NK-92 (cell line): ENCODE results near the gene PCSK6.
A peak's percentile ranks its signal among the peaks of the same experiment; 100 is the strongest.

ENCODE experiments used
- DNase-seq: peaks from one replicate; lab custom pipeline; 2025; ENCODE audit not compliant: unreplicated experiment; lab: John Stamatoyannopoulos, UW

PCSK6 gene

DNA sequence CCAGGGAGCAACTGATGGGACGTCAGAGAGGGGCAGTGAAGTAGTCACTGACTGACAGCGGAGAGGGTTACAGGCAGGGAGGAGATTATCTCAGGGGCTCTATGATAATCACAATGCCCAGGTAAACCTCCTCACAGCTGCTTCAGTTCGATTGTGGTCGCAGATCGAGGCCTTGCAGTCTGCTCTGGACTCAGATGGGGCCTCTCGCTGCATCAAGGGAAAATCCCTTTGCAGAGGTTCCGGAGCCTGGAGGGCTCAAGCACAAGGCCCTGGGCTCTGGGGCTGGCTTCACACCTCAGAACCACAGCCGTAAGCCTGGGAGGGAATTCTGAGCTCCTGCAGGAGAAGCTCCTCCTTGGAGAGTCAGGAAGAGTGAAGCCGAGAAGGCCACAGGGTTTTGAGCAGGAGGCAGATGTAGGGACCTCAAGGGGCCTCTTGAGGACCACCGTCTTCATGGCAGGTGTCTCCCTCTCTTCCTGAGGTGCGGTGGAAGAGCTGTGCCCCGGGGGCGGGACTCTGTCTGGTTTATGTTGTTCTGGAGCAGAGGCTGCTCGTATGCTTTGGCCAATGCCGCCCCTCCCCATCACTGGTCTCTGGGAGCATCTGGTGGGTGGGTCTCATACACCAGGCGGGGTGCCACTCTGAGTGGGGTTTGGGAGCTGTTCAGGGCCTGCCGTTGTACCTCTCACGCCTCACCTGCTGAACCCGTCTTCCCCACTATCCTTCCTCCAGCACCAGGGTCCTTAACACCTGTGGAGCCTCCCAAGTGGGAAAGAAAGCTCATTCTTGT is 175.0 kb downstream of the PCSK6 start:
- no peak for DNase-seq

DNA sequence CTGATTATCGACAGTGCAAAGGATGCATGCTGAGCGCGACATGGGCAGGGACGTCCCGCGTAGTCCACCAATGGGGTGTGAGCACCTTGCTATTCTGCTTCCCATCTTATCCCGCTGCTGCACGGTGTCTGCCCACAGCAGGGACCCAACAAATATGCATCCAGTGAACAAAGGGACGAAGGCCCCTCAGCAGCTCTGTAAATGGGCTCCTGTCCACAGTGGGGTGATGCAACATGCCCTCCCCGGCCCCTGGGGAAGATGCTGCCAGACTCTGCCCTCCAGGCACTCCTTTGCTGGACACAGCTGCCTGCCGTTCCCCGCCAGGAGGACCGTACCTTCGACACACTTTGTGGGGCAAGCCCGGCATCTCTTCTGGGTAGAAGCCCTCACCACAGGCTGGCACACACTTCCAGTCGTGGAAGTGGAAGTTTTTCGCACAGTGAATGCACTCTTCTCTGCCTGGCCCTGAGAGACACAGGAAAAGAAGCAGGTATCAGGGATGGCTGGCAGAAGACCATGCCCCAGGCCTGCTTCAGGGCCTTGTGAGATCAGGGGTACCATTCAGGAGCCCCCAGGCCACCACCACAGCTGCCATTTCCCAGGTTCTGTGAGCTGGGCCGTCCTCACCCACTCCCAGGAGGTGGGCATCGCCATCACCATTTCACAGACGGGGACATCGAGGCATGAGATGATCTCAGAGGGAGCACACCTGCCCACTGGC is 176.3 kb downstream of the PCSK6 start:
- DNase-seq, result no peak

DNA sequence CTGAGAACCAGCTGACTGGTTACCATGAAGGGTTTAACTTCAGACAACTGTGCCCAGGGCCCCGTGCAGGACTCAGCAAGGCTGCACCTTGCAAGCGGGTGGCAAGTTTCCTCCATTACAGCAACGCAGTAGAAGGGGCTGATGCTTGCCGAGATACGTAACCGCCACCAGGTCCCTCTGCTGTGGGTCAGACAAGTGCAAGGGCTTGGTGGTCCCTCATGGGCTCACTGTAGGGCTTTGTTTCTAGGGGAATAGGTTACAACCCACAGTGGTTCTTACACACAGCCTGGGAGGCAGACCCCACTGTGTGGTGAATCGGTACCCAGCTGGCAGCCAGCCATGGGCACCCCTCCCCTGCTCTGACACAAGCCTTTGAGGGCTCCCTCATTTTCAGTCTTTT is 179.0 kb downstream of the PCSK6 start:
- no peak for DNase-seq

DNA sequence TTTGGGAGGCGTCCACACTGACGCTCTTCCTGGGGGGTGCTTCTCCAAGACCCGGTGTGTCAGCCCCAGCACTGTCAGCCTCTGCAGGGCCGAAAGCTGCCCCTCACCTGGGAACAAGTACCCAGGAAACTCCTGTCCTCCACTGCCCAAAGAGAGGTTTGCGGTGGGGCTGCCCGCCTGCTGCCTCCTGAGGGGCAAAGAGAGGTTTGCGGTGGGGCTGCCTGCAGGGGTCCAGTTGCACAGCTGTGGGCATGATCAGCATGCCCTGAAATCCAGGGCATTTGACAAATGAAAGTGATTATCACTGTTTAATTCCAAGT is 179.4 kb downstream of the PCSK6 start:
- DNase-seq, result no peak

DNA sequence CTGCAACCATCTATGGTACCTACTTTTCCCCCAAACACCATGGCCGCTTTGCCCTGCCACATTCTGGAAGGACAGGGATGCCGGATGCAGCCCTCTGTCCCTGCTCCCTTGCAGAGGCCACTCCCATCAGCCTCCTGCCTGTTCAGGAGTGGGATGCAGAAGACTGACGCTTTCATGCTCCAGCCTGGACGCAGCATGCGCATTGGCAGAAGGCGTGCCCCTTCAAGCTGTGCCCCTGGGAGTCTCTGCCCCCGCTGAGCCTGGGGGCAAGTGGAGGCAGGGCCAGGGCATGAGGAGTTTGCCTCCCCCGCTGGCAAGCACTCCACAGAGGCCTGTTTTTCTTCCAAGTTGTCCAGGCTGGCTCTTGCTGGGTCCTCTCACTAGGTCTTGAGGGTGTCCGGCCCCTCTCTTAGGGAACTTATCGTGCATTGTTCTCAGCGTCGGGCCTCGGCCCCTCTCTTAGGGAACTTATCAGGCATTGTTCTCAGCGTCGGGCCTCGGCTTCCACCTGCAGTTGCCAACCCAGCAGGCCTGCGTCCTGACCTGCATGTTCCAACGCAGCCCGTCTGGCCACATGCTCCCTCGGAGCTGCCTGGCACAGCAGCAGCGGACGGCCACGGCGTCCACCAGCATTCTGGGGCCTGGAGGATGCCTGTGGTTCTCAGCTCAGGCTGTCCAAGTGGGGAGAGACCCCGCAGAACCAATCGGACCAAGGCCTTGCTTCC is 179.9 kb downstream of the PCSK6 start:
- DNase-seq, result no peak

DNA sequence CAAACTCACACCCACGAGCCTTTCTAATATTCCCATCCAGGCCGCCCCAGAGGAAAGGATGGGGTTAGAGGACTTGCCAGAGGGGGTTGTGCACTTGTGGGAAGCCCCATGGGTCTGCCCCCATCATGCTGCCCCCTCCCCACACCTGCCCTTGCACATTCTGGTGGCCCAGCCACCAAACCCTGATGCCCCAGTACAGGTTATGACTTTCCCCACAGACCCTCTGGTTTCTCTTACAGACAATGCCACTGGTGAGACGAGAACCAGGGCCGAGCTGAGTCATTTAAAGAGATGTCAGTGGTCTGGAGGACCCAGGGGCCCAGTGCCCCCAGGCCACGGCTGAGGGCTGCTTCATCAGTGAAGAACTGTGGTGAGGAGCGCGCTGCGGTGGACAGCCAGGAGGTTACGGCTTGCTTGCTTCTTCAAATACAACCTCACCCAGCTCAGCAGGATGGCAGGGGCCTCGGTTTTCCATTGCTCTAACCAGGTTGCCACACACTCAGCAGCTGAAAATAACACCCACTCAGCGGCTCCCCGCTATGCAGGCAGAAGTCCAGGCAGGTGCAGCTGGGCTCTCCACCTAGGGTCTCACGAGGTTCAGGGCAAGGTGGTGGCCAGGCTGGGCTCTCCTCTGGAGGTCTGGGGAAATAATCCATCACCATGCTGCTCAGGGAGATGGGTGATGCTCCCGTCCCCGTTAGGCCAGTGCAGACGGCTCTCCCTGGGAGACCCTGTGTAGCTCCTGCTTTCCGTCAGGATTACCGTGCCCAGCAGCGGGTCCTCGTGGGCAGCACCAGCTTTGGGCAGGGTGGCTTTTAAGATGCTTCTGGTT is 180.7 kb downstream of the PCSK6 start:
- no peak for DNase-seq

GRCh38 chr15:101307897-101308603 is 181.5 kb downstream of the PCSK6 start:
- no peak for DNase-seq

- no peak for DNase-seq
Measured at GRCh38 chr15:101307048-101307896, 182.2 kb downstream of the PCSK6 start.

DNA sequence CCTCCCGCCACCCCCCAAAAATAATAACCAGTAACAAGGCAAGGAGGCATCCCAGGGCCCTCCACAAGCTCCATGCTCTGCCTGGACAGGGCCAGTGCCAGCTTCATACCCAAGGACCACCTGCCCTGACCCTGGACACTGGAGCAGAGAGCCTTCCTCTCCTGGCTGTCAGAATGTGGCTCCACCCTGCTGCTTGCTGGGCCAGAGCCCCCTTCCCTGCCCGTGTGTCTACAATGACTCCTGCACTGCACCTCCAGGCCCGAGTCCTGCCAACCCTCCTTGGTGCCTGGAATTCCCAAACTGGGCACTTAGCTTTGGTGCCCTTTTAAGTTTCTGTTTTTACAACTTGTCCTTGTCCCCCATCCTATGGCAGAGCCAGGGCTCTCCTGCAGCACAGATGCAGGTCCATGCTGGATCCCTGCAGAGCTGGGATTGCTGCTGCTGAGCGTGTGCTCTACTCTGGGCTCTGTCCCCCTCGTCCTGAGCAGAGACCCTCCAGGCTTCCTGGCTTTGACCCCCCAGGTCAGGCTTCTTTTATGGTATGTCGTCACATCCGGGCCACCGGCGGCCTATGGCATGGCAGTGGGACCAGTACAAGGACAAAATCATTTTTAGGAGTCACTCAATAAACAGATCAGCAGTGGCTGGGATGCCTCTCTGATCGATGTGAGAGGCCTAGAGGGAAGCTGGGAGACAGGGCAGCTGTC is 183.0 kb downstream of the PCSK6 start:
- DNase-seq, result no peak

DNA sequence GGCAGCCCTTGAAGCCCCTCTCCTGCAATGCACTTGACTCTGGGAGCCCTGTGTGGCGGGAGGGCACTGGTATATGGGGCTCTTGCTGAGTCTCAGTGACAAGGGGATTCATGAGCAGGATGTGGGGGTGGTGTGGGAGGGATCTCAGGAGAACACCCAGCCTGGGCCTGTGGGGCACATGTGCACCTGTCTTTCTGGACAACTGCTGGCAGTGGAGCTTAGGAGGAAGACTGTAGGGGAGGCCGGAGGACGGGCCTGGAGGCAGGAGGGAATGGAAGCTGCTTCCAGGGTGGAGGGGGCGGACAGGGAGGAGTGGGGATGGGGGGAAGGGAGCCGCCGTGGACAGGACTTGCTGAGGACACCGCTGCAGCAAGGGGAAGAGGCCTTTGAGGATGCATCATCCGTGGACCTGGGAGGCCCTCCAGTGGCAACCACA is 183.7 kb downstream of the PCSK6 start:
- no peak for DNase-seq

- no peak for DNase-seq
Measured at GRCh38 chr15:101303408-101303807, 186.1 kb downstream of the PCSK6 start.

DNA sequence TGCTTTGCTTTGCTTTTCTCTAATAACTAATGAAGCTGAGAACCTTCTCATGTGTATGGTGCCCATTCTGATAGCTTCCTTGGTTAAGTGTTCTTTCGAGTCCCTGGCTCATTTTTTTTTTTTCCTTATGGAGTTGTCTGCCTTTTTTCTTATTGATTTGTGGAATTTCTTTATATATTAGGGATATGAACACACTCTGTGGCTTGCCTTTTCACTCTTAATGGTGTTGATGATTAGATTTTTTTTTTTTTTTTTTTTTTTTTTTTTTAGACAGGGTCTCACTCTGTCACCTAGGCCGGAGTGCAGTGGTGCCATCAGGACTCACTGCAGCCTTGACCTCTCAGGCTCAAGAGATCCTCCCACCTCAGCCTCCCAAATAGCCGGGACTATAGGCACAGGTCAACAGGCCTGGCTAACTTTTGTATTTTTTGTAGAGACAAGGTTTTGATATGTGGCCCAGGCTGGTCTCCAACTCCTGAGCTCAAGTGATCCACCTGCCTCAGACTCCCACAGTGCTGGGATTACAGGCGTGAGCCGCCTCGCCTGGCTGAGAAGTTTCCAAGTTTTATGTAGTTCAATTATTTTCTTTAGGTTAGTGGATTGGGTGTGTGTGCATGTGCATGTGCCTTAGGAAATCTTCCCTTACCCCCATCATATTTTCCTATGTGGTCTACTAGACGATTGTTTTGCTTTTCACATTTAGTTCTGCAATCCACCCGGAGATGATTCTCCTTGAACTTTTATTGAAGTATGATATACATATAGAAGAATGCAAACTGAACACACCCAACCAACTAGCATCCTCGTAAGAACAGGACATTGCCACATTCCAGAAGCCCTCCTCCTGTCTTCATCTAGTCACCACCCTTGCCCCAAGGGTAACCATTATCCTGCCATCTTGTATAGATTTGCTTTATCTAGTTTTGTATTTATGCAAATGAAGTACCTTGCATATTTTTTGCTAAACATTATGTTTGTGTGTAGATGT is 192.8 kb downstream of the PCSK6 start:
- DNase-seq, result no peak

GRCh38 chr15:101295607-101296161 is 193.8 kb downstream of the PCSK6 start:
- DNase-seq, result no peak

DNA sequence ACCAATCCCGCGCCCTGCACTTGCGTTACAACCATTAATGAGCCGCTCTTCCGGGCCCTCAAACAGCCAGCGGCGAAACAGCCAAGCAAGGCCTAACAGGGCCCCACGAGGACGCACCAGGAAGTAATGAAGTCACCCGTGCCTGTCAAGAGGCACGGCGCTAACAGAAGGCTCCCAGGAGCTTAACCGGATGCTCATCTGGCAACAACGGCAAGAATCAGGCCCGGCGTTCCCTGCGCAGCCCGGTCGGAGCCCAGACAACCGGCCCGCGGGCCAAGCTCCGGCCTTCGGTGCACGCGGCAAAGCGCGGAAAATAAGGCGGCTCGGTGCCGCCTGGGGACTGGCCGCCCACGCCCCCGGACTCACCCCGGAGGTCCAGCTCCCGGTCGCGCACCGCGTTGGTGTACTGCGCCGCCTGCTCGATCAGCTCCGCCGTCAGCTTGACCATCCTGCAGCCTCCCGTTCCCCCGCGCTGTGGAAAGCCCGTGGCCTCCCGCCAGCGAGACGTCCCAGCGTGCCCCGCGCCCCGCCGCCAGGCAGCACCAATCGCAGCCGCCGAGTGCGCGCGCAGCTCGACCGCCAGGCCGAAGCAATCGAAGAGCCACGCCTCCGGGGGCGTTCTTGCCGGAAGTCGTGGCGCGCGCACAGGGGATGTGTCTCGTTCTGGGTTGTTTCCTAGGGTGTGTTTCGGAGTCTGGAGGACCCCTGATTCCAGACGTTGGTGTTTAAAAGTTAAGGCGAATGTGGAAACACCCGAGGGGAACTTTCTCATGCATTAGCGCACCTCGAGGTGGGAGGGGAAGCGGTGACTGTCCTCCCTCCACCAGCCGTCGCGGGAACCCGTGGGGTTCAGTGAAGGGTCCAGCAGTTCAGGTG is 194.5 kb downstream of the PCSK6 start, which contains the start of gene SNRPA1:
Gene SNRPA1, minus strand, starts transcription at position 518 of the 876 bp plus-strand sequence. Its CDS starts 70 bp downstream, at position 448.
- DNase-seq, result peak; percentile 79

DNA sequence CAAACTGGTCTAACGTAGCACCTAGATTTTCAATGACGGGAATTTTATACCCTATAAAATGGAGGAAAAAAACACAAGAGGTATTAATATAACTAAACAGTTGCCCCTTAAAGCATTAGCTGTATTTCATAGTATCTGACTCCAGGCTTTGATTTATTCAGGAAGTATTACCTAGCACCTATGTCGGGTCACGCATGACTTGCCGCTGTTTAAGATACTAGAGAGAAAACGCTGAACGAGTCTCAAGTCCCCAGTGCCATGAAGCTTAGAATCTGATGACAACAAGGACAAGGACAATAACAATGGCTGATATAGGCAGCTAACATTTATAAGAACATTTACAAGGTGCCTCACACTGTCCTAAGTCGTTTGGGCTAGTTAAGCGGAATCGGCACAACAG is 196.4 kb downstream of the PCSK6 start:
- no peak for DNase-seq

DNA sequence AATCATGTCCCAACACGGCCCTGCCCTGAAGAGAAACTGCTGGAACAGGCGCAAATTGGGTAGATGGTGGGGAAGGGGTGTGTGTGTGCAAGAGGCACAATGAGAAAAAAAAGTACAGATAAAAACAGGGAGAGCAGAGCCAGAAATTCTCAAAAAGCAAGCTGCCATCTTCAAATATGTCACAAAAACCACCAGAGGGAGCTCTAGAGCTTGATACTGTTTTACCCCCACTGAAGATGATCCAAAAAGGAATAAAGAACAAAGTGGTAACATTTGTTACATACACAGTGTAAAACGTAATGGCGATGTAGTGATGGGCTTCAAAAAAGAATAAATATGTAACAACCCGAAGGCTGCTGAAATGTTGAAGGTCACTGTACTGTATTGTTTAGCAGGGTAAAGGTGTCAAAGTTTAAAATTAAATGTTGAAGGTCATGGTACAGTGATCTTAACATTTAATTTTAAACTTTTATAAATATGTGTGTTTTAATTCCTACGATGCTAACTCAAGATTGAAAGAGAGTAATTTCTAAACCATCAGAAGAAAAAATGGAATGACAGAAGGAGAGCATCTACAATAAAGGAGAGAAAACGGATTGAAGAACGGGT is 200.5 kb downstream of the PCSK6 start:
- DNase-seq, result no peak
